ENCODE data around the gene CEP250. TPM values are rescaled to one million over a fixed set of nuclear protein-coding genes. Genes with fewer than 3 reads are reported as not detected.

CEP250 gene
- total RNA-seq, 4 donors from 2014 or later = 18.8 to 55.4 (median 27.1) TPM

DNA sequence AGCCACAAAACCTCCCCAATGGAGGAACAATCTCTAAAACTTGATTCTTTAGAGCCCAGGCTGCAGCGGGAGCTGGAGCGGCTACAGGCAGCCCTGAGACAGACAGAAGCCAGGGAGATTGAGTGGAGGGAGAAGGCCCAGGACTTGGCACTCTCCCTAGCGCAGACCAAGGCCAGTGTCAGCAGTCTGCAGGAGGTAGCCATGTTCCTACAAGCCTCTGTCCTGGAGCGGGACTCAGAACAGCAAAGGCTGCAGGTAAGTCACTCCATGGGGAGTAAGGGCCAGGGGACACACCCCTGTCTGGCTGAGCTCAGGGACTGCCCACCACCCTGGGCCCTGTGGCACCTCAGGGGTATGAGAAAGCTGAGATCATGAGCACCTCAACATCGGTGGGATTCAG, 49.4 kb downstream of the CEP250 start:
- Histone ChIP-seq H3K4me1 (no peaks in the 10 kb centered on the region), H3K9me3 (no peaks in the 10 kb centered on the region), H3K27ac (no peak overlapping the region), H3K36me3 (peaks cover 88% of the 10 kb centered on the region), H3K4me3 (no peak overlapping the region), H3K27me3 (no peaks in the 10 kb centered on the region)
- TF ChIP-seq POLR2A (IDR thresholded peaks at IDR 0.05) (no peak), POLR2AphosphoS5 (IDR thresholded peaks at IDR 0.05) (no peak), EP300 (IDR thresholded peaks at IDR 0.05) (no peak)
- TF ChIP-seq, protein P1, sequence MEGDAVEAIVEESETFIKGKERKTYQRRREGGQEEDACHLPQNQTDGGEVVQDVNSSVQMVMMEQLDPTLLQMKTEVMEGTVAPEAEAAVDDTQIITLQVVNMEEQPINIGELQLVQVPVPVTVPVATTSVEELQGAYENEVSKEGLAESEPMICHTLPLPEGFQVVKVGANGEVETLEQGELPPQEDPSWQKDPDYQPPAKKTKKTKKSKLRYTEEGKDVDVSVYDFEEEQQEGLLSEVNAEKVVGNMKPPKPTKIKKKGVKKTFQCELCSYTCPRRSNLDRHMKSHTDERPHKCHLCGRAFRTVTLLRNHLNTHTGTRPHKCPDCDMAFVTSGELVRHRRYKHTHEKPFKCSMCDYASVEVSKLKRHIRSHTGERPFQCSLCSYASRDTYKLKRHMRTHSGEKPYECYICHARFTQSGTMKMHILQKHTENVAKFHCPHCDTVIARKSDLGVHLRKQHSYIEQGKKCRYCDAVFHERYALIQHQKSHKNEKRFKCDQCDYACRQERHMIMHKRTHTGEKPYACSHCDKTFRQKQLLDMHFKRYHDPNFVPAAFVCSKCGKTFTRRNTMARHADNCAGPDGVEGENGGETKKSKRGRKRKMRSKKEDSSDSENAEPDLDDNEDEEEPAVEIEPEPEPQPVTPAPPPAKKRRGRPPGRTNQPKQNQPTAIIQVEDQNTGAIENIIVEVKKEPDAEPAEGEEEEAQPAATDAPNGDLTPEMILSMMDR (IDR thresholded peaks at IDR 0.05) = no peak
- no peak for DNase-seq (ENCODE audit: low spot score in 2 of 2)
- 97% methylated on average over 3 of the region's 5 CpGs for WGBS

DNA sequence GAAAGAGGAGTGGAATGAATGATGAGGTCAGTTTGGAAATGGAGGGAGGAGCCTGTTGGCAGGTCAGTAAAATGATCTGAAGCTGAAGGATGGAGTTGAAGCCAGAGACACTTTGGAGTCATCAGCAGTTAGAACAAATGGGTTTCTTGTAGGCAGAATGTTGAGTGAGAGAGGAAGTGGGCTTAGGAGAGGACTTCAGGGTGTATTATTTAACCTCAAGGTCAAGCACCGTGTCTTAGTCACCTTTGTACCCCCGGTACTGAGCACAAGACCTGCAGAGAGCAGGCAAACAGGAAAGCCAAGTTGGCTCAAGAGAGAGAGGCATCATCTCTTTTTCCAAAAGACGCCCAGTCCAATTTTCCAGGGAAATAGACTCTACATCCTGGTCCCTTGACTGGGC, 50.8 kb downstream of the CEP250 start:
- Histone ChIP-seq H3K27me3 (no peaks in the 10 kb centered on the region), H3K36me3 (peaks cover 88% of the 10 kb centered on the region), H3K27ac (no peak overlapping the region), H3K9me3 (no peaks in the 10 kb centered on the region), H3K4me3 (no peak overlapping the region), H3K4me1 (no peaks in the 10 kb centered on the region)
- DNase-seq (ENCODE audit: low spot score in 2 of 2) = no peak
- TF ChIP-seq POLR2A (IDR thresholded peaks at IDR 0.05) (no peak), POLR2AphosphoS5 (IDR thresholded peaks at IDR 0.05) (no peak), EP300 (IDR thresholded peaks at IDR 0.05) (no peak)
- TF ChIP-seq, protein P1 (IDR thresholded peaks at IDR 0.05) = no peak
- WGBS = 73% methylated on average over 3 of the region's 3 CpGs

DNA sequence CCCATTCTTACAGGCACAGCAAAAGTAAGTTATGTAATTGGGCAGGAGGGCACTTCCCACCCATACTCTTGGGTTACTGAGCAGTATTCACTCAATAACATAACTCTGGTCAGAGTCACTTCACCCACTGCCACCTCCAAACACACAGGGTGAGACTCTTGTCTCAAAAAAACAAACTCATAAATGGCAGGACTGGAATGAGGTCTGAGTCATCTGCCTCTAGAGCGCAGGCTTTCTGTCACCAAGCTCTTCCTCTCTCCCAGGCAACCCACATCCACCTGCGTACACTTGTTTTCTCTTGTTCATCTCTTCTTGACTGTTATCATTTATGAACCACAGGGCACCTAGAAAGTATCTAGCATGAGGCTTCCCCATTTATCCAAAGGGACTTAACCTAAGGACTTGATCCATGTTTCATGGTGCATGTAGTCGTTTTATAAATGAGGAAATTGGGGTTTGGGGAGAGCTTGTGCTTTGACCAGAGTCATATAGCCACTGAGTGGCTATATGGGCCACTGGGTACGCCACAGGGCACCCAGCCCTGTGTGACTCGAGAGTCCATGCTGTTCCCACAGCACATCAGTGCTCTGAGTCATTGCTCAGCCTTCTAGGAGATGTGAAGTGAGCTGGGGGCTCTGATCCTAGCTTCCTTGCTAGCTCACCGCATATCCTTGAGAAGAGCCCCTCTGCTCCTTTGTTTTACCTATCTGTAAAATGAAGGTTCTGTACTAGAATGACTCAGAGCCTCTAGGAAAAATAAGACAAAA, 51.7 kb downstream of the CEP250 start:
- no peaks in the 10 kb centered on the region for H3K27me3 ChIP-seq
- TF ChIP-seq, protein P1 (IDR thresholded peaks at IDR 0.05) = no peak
- TF ChIP-seq EP300 (IDR thresholded peaks at IDR 0.05) (no peak), POLR2A (IDR thresholded peaks at IDR 0.05) (no peak), POLR2AphosphoS5 (IDR thresholded peaks at IDR 0.05) (no peak)
- no peak overlapping the region for H3K27ac ChIP-seq
- WGBS = 88% methylated on average over 6 of the region's 6 CpGs
- H3K36me3 ChIP-seq = peaks cover 87% of the 10 kb centered on the region
- H3K4me3 ChIP-seq = no peak overlapping the region
- DNase-seq (ENCODE audit: low spot score in 2 of 2) = no peak
- H3K4me1 ChIP-seq = no peaks in the 10 kb centered on the region
- H3K9me3 ChIP-seq = no peaks in the 10 kb centered on the region

DNA sequence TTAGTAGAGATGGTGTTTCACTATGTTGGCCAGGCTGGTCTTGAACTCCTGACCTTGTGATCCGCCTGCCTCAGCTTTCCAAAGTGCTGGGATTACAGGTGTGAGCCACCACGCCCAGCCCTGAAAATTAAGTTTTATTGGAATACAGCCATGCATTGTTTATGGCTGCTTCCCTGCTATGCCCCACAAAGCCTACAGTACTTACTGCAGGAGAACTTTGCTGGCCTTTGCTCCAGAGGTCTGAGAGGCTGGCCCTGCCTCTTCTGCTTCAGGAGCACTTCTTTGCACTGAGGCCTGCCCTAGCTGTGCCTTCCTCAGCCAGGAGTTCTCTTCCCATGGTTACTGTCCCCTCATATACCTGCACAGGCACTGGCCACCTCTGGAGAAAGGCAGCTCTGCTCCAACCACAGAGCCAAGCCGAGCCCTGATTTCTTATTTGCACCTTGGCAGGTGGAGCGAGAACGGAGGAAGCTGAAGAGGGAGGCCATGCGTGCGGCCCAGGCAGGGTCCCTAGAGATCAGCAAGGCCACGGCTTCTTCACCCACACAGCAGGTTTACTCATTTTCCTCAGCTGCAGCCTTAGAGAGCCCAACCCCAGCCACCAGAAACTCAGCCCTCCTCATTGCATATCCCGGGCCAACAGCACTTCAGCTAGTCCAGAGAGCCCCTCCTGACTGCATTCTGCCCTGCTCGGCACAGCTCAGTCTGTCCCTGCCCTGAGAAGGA, 53.3 kb downstream of the CEP250 start:
- no peak for TF ChIP-seq POLR2A (IDR thresholded peaks at IDR 0.05)
- TF ChIP-seq POLR2AphosphoS5 (IDR thresholded peaks at IDR 0.05) = no peak
- TF ChIP-seq, protein P1 (IDR thresholded peaks at IDR 0.05) = no peak
- no peak for TF ChIP-seq EP300 (IDR thresholded peaks at IDR 0.05)
- WGBS = 83% methylated on average over 9 of the region's 10 CpGs
- no peaks in the 10 kb centered on the region for H3K27me3 ChIP-seq
- no peaks in the 10 kb centered on the region for H3K4me1 ChIP-seq
- no peak overlapping the region for H3K27ac ChIP-seq
- no peak overlapping the region for H3K4me3 ChIP-seq
- H3K9me3 ChIP-seq = no peaks in the 10 kb centered on the region
- H3K36me3 ChIP-seq = peaks cover 84% of the 10 kb centered on the region
- no peak for DNase-seq (ENCODE audit: low spot score in 2 of 2)

Measured in suprapubic skin (tissue), 4 donors.